HEK293 (cell line): ENCODE results near the gene TMEM231.

Experiments
- CTCF ChIP-seq: fragments of 450-650 bp; formaldehyde crosslinking; IDR thresholded peaks from 2 replicates; pipeline ENCODE4 v1.5.1; 2016; ENCODE audit warnings: missing biosample characterization, missing genetic modification characterization
- GLI2 ChIP-seq: fragments of 450-650 bp; formaldehyde crosslinking; IDR thresholded peaks from 2 replicates; pipeline ENCODE4; 2017; ENCODE audit warnings: missing biosample characterization, missing genetic modification characterization, low read depth, borderline replicate concordance
- TCF7L2 ChIP-seq: IDR thresholded peaks from 2 replicates; pipeline ENCODE4 v1.6.1; 2011; ENCODE audit warnings: low read depth, mild to moderate bottlenecking, inconsistent platforms, low read length, moderate library complexity, borderline replicate concordance
- ZBTB7A ChIP-seq: fragments of 450-650 bp; formaldehyde crosslinking; IDR thresholded peaks from 2 replicates; pipeline ENCODE4 v1.5.1; 2016; ENCODE audit warnings: low read depth, missing biosample characterization, missing genetic modification characterization
- ZNF121 ChIP-seq: fragments of 450-650 bp; formaldehyde crosslinking; IDR thresholded peaks from 2 replicates; pipeline ENCODE4 v1.5.1; 2016; ENCODE audit warnings: missing biosample characterization, missing genetic modification characterization
- ZNF274 ChIP-seq, 2 experiments: fragments of 200-500 bp in 1 of 2; fragments of 450-650 bp in 1 of 2; sonication (Bioruptor generic) in 1 of 2; formaldehyde crosslinking in 1 of 2; IDR thresholded peaks; 2 replicates each; pipeline versions ENCODE4 v1.5.1 to v1.6.1; 2014 to 2016; ENCODE audit warnings: borderline replicate concordance in 1 of 2, inconsistent platforms in 1 of 2, low read length in 1 of 2, missing biosample characterization in 1 of 2, missing genetic modification characterization in 1 of 2
- ZNF555 ChIP-seq: fragments of 450-650 bp; formaldehyde crosslinking; conservative IDR thresholded peaks from 2 replicates; pipeline ENCODE4 v1.5.1; 2017; ENCODE audit warnings: missing biosample characterization, mild to moderate bottlenecking, missing genetic modification characterization, inconsistent platforms
- ZNF707 ChIP-seq: fragments of 450-650 bp; formaldehyde crosslinking; IDR thresholded peaks from 2 replicates; pipeline ENCODE4 v1.5.1; 2016; ENCODE audit warnings: missing biosample characterization, missing genetic modification characterization
- ZNF785 ChIP-seq: fragments of 450-650 bp; formaldehyde crosslinking; IDR thresholded peaks from 2 replicates; pipeline ENCODE4 v1.5.1; 2016; ENCODE audit warnings: missing biosample characterization, missing genetic modification characterization
- ZNF792 ChIP-seq: fragments of 450-650 bp; formaldehyde crosslinking; IDR thresholded peaks from 2 replicates; pipeline ENCODE4 v1.5.1; 2016; ENCODE audit warnings: missing biosample characterization, missing genetic modification characterization
- TF ChIP-seq, protein P1 (sequence below): fragments of 450-650 bp; formaldehyde crosslinking; IDR thresholded peaks from 2 replicates; pipeline ENCODE4 v1.5.1; 2016; ENCODE audit warnings: missing biosample characterization, missing genetic modification characterization
- TF ChIP-seq, protein P2 (sequence below): fragments of 450-650 bp; formaldehyde crosslinking; IDR thresholded peaks from 2 replicates; pipeline ENCODE4 v1.5.1; 2016; ENCODE audit warnings: missing biosample characterization, missing genetic modification characterization

- TF ChIP-seq, protein P1, sequence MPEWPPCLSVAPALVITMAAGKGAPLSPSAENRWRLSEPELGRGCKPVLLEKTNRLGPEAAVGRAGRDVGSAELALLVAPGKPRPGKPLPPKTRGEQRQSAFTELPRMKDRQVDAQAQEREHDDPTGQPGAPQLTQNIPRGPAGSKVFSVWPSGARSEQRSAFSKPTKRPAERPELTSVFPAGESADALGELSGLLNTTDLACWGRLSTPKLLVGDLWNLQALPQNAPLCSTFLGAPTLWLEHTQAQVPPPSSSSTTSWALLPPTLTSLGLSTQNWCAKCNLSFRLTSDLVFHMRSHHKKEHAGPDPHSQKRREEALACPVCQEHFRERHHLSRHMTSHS: no peak
- TF ChIP-seq ZNF274 (IDR thresholded peaks at IDR 0.05; ENCODE audit: low read length) (no peak), ZNF274 (tag by site-specific recombination; IDR thresholded peaks at IDR 0.05; ENCODE audit: borderline replicate concordance) (no peak), CTCF (tag by site-specific recombination) (no peak), ZNF792 (tag by site-specific recombination) (no peak), ZNF555 (no peak), TCF7L2 (no peak), ZNF707 (no peak), ZNF121 (no peak), ZBTB7A (tag by site-specific recombination) (no peak), GLI2 (no peak), ZNF785 (no peak)
- TF ChIP-seq, protein P2, sequence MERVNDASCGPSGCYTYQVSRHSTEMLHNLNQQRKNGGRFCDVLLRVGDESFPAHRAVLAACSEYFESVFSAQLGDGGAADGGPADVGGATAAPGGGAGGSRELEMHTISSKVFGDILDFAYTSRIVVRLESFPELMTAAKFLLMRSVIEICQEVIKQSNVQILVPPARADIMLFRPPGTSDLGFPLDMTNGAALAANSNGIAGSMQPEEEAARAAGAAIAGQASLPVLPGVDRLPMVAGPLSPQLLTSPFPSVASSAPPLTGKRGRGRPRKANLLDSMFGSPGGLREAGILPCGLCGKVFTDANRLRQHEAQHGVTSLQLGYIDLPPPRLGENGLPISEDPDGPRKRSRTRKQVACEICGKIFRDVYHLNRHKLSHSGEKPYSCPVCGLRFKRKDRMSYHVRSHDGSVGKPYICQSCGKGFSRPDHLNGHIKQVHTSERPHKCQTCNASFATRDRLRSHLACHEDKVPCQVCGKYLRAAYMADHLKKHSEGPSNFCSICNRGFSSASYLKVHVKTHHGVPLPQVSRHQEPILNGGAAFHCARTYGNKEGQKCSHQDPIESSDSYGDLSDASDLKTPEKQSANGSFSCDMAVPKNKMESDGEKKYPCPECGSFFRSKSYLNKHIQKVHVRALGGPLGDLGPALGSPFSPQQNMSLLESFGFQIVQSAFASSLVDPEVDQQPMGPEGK (tag by site-specific recombination): no peak
Measured at GRCh38 chr16:75565640-75566039, 9.6 kb upstream of the TMEM231 start.
